Measurements from ENCODE around the gene MMP20.
"Not testable (repeated sequence)": the region's sequence is repeated elsewhere in the genome, so short reads cannot be mapped to it uniquely, and the experiment has no call there.

MMP20 gene

GRCh38 chr11:102625177-102625576 is at the start of gene MMP20:
MMP20 (minus strand) TSS chr11:102625332; CDS start chr11:102625319, 13 bp downstream.
- DNase-seq = no peak

- DNase-seq = no peak
Observed at GRCh38 chr11:102669664-102670063, 44.5 kb upstream of the MMP20 start.

GRCh38 chr11:102666331-102666957 is 41.3 kb upstream of the MMP20 start:
- no peak for DNase-seq

- no peak for DNase-seq
Observed at GRCh38 chr11:102664001-102664752, 39.0 kb upstream of the MMP20 start.

GRCh38 chr11:102662607-102663006 is 37.5 kb upstream of the MMP20 start:
- DNase-seq = no peak

GRCh38 chr11:102661040-102661439 is 35.9 kb upstream of the MMP20 start:
- no peak for DNase-seq

- no peak for DNase-seq
Observed at GRCh38 chr11:102656528-102656927, 31.4 kb upstream of the MMP20 start.

- DNase-seq = no peak
Observed at GRCh38 chr11:102655547-102655946, 30.4 kb upstream of the MMP20 start.

GRCh38 chr11:102654761-102655160 is 29.6 kb upstream of the MMP20 start:
- DNase-seq = no peak

GRCh38 chr11:102653744-102654291 is 28.7 kb upstream of the MMP20 start:
- no peak for DNase-seq

GRCh38 chr11:102647430-102647829 is 22.3 kb upstream of the MMP20 start:
- DNase-seq = no peak

- no peak for DNase-seq
Observed at GRCh38 chr11:102643941-102644340, 18.8 kb upstream of the MMP20 start.

GRCh38 chr11:102640946-102641345 is 15.8 kb upstream of the MMP20 start:
- no peak for DNase-seq

GRCh38 chr11:102639656-102640055 is 14.5 kb upstream of the MMP20 start:
- DNase-seq = no peak

- no peak for DNase-seq
Observed at GRCh38 chr11:102637731-102638130, 12.6 kb upstream of the MMP20 start.

- DNase-seq = no peak
Observed at GRCh38 chr11:102633385-102634026, 8.4 kb upstream of the MMP20 start.

- no peak for DNase-seq
Observed at GRCh38 chr11:102632026-102632425, 6.9 kb upstream of the MMP20 start.

- no peak for DNase-seq
Observed at GRCh38 chr11:102630598-102631448, 5.7 kb upstream of the MMP20 start.

- DNase-seq = not testable (repeated sequence)
Observed at GRCh38 chr11:102629908-102630307, 4.8 kb upstream of the MMP20 start.

- DNase-seq = no peak
Observed at GRCh38 chr11:102626676-102627075, 1.5 kb upstream of the MMP20 start.

GRCh38 chr11:102623998-102624397 is 1.1 kb downstream of the MMP20 start:
- DNase-seq = no peak

- DNase-seq = no peak
Observed at GRCh38 chr11:102623128-102623527, 2.0 kb downstream of the MMP20 start.

GRCh38 chr11:102622258-102622657 is 2.9 kb downstream of the MMP20 start:
- DNase-seq = no peak
